ENCODE measurements around the gene GATAD2B. TPM values are rescaled to one million over a fixed set of nuclear protein-coding genes. Genes with fewer than 3 reads are reported as not detected.

GATAD2B gene
- polyA plus RNA-seq, 2 of the 4 experiments (the other 2 are of a cell fraction), result 4.9 to 8.2 TPM

DNA sequence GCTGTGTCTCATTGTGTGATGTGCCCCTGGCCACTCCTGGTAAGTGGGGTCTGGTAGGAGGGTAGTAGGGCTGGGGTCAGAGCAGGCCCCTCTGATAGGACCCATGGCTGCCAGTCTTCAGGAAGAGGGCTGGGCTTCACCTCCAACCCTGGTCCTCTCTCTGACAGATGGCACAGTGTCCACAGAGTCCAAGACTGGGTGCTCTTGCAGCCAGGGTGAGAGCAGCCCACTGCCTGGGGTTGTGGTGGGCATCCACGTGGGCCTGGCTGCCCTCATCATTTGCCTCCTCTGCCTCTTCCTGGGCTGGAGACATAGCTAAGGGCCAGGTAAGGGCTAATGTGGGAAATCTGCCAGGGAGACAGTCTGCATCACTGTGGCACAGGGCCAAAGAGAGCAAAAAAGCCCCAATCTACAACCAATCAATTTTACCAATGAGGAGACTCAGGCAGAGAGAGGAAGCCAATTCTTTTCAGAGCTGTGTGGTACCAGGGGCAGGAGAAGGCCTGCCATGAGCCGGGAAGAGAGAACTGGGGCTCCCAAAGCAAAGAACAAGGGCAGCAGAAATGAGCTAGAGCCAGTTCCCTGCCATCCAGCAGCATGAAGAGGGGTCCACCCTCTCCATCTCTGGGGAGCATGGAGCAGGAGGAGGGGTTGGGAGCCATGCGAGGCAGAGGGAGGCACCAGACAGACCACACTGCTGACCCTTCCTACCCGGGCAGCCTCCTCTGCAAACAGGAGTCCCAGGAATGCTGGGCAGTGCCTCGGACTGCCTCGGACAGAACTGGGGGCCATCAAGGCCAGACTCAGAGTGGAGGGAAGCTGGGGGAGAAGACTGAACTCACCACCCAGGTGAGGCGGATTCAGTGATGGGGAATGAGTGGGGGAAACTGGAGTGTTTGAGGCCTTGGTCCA is 120.7 kb downstream of the GATAD2B start:
- peaks cover 14% of the 10 kb centered on the region; the same call in 2 of the 3 replicates for H3K4me1 ChIP-seq
- DNase-seq (ENCODE audit: low read depth in 1 of 2, low spot score in 1 of 2) (no peak), FAIRE-seq (no peak), ATAC-seq (no peak)
- ChIA-PET POLR2A (interaction anchor here (0.6 to 0.9 kb wide), 2 partner anchors 48 to 145 kb away, joined by 3 to 5 read pairs; partner anchors contain the start of gene DENND4B), CTCF (interaction anchor here (0.7 to 5.7 kb wide), 9 partner anchors 10 to 185 kb away, joined by 3 to 51 read pairs (median 4); partner anchors contain the start of genes CREB3L4, GATAD2B and RAB13)
- H3K9me3 ChIP-seq, result no peaks in the 10 kb centered on the region
- WGBS (ENCODE audit: missing lambda C conversion rate), result 93% methylated on average over 7 of the region's 7 CpGs
- no peak overlapping the region for H3K4me2 ChIP-seq
- TF ChIP-seq NPAS2 (CRISPR knock-in tag; IDR thresholded peaks at IDR 0.05; ENCODE audit: borderline replicate concordance) (no peak), CBX8 (IDR thresholded peaks at IDR 0.05) (no peak), NR3C1 (IDR thresholded peaks at IDR 0.05) (no peak), HDAC2 (IDR thresholded peaks at IDR 0.05) (no peak), PHF8 (IDR thresholded peaks at IDR 0.05; ENCODE audit: borderline replicate concordance, low read depth) (no peak), POLR2AphosphoS2 (conservative IDR thresholded peaks at IDR 0.05; ENCODE audit: low read length) (no peak), ZC3H11A (IDR thresholded peaks at IDR 0.05) (no peak), HOXA7 (CRISPR knock-in tag; IDR thresholded peaks at IDR 0.05) (no peak), SREBF2 (IDR thresholded peaks at IDR 0.05) (no peak), HOXB5 (CRISPR knock-in tag; IDR thresholded peaks at IDR 0.05) (no peak), BHLHE40 (IDR thresholded peaks at IDR 0.05; ENCODE audit: low read depth, low read length) (no peak), HEYL (CRISPR knock-in tag; IDR thresholded peaks at IDR 0.05) (no peak), MYC (IDR thresholded peaks at IDR 0.05; ENCODE audit: borderline replicate concordance, low read length) (no peak), SMC3 (IDR thresholded peaks at IDR 0.05) (no peak)
- TF ChIP-seq, protein P1, sequence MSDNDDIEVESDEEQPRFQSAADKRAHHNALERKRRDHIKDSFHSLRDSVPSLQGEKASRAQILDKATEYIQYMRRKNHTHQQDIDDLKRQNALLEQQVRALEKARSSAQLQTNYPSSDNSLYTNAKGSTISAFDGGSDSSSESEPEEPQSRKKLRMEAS (IDR thresholded peaks at IDR 0.05), result no peak
- TF ChIP-seq, protein P2, sequence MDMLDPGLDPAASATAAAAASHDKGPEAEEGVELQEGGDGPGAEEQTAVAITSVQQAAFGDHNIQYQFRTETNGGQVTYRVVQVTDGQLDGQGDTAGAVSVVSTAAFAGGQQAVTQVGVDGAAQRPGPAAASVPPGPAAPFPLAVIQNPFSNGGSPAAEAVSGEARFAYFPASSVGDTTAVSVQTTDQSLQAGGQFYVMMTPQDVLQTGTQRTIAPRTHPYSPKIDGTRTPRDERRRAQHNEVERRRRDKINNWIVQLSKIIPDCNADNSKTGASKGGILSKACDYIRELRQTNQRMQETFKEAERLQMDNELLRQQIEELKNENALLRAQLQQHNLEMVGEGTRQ (IDR thresholded peaks at IDR 0.05), result no peak
- TF ChIP-seq, protein P3, sequence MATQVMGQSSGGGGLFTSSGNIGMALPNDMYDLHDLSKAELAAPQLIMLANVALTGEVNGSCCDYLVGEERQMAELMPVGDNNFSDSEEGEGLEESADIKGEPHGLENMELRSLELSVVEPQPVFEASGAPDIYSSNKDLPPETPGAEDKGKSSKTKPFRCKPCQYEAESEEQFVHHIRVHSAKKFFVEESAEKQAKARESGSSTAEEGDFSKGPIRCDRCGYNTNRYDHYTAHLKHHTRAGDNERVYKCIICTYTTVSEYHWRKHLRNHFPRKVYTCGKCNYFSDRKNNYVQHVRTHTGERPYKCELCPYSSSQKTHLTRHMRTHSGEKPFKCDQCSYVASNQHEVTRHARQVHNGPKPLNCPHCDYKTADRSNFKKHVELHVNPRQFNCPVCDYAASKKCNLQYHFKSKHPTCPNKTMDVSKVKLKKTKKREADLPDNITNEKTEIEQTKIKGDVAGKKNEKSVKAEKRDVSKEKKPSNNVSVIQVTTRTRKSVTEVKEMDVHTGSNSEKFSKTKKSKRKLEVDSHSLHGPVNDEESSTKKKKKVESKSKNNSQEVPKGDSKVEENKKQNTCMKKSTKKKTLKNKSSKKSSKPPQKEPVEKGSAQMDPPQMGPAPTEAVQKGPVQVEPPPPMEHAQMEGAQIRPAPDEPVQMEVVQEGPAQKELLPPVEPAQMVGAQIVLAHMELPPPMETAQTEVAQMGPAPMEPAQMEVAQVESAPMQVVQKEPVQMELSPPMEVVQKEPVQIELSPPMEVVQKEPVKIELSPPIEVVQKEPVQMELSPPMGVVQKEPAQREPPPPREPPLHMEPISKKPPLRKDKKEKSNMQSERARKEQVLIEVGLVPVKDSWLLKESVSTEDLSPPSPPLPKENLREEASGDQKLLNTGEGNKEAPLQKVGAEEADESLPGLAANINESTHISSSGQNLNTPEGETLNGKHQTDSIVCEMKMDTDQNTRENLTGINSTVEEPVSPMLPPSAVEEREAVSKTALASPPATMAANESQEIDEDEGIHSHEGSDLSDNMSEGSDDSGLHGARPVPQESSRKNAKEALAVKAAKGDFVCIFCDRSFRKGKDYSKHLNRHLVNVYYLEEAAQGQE (IDR thresholded peaks at IDR 0.05), result no peak
- H3K4me3 ChIP-seq, result no peak overlapping the region
- H3K27ac ChIP-seq, result no peak overlapping the region

GRCh38 chr1:153801028-153801625 is 121.6 kb downstream of the GATAD2B start:
- no peak for ATAC-seq
- Histone ChIP-seq H3K9me3 (no peaks in the 10 kb centered on the region), H3K27ac (no peak overlapping the region), H3K4me3 (no peak overlapping the region), H3K4me1 (peaks cover 10% of the 10 kb centered on the region; the same call in 2 of the 3 replicates), H3K4me2 (no peak overlapping the region)
- no peak for FAIRE-seq
- TF ChIP-seq, protein P4, sequence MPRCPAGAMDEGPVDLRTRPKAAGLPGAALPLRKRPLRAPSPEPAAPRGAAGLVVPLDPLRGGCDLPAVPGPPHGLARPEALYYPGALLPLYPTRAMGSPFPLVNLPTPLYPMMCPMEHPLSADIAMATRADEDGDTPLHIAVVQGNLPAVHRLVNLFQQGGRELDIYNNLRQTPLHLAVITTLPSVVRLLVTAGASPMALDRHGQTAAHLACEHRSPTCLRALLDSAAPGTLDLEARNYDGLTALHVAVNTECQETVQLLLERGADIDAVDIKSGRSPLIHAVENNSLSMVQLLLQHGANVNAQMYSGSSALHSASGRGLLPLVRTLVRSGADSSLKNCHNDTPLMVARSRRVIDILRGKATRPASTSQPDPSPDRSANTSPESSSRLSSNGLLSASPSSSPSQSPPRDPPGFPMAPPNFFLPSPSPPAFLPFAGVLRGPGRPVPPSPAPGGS (IDR thresholded peaks at IDR 0.05), result no peak
- TF ChIP-seq BHLHE40 (IDR thresholded peaks at IDR 0.05; ENCODE audit: low read depth, low read length) (no peak), ZFP36 (IDR thresholded peaks at IDR 0.05; ENCODE audit: borderline replicate concordance, partially characterized antibody) (no peak), POLR2A (IDR thresholded peaks at IDR 0.05; ENCODE audit: low read length) (no peak), E2F6 (IDR thresholded peaks at IDR 0.05; ENCODE audit: borderline replicate concordance, low read depth) (no peak), CHD2 (IDR thresholded peaks at IDR 0.05; ENCODE audit: low read length, partially characterized antibody) (no peak), FOSB (CRISPR knock-in tag; IDR thresholded peaks at IDR 0.05) (no peak), ZNF302 (CRISPR knock-in tag; IDR thresholded peaks at IDR 0.05) (no peak), JUN (IDR thresholded peaks at IDR 0.05) (no peak), NFE2L2 (conservative IDR thresholded peaks at IDR 0.05; ENCODE audit: low read length) (no peak), HDAC2 (IDR thresholded peaks at IDR 0.05) (no peak), CBX2 (IDR thresholded peaks at IDR 0.05; ENCODE audit: borderline replicate concordance, low read depth) (no peak), JUNB (IDR thresholded peaks at IDR 0.05) (no peak)
- TF ChIP-seq, protein P5, sequence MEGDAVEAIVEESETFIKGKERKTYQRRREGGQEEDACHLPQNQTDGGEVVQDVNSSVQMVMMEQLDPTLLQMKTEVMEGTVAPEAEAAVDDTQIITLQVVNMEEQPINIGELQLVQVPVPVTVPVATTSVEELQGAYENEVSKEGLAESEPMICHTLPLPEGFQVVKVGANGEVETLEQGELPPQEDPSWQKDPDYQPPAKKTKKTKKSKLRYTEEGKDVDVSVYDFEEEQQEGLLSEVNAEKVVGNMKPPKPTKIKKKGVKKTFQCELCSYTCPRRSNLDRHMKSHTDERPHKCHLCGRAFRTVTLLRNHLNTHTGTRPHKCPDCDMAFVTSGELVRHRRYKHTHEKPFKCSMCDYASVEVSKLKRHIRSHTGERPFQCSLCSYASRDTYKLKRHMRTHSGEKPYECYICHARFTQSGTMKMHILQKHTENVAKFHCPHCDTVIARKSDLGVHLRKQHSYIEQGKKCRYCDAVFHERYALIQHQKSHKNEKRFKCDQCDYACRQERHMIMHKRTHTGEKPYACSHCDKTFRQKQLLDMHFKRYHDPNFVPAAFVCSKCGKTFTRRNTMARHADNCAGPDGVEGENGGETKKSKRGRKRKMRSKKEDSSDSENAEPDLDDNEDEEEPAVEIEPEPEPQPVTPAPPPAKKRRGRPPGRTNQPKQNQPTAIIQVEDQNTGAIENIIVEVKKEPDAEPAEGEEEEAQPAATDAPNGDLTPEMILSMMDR (IDR thresholded peaks at IDR 0.05), result no peak
- WGBS (ENCODE audit: missing lambda C conversion rate), result 94% methylated on average over 6 of the region's 6 CpGs
- ChIA-PET POLR2A (interaction anchor here (0.9 kb wide), 1 partner anchor 146 kb away, joined by 3 read pairs; the partner anchor contains the start of gene DENND4B), CTCF (interaction anchor here (1.1 to 5.7 kb wide), 5 partner anchors 10 to 186 kb away, joined by 3 to 51 read pairs (median 5); partner anchors contain the start of genes DENND4B and RAB13)
- DNase-seq (ENCODE audit: low read depth in 1 of 2, low spot score in 1 of 2), result no peak
